BLaER1 treated with 17β-estradiol and CSF1 and Interleukin-3, amounts not matched to agents 10 nM and 100 nM (cell line): ENCODE results near the gene TCL1B.
A peak's percentile ranks its signal among the peaks of the same experiment; 100 is the strongest.

ENCODE experiments used
- H3K27ac ChIP-seq, 11 experiments: shearing (Covaris generic); formaldehyde crosslinking; 2 replicates each; pipeline ENCODE4 v1.8.1; 2022
- H3K27me3 ChIP-seq, 11 experiments: shearing (Covaris generic); formaldehyde crosslinking; 2 replicates each; pipeline ENCODE4 v1.8.1; 2022
- H3K36me3 ChIP-seq, 11 experiments: shearing (Covaris generic); formaldehyde crosslinking; 2 replicates each; pipeline ENCODE4 v1.8.1; 2022
- H3K4me1 ChIP-seq, 10 experiments: shearing (Covaris generic); formaldehyde crosslinking; 2 replicates each; pipeline ENCODE4 v1.8.1; 2022
- H3K4me2 ChIP-seq, 11 experiments: shearing (Covaris generic); formaldehyde crosslinking; 2 replicates each; pipeline ENCODE4 v1.8.1; 2022
- H3K4me3 ChIP-seq, 10 experiments: shearing (Covaris generic); formaldehyde crosslinking; 2 replicates each; pipeline ENCODE4 v1.8.1; 2022
- H3K9ac ChIP-seq, 11 experiments: shearing (Covaris generic); formaldehyde crosslinking; 2 replicates each; pipeline ENCODE4 v1.8.1; 2022
- H3K9me3 ChIP-seq, 11 experiments: shearing (Covaris generic); formaldehyde crosslinking; replicated peaks in 1 of 11; 2 replicates each; pipeline ENCODE4 v1.8.1; 2022
- H4K20me1 ChIP-seq, 11 experiments: shearing (Covaris generic); formaldehyde crosslinking; 2 replicates each; pipeline ENCODE4 v1.8.1; 2022
- Cebpa-rat ChIP-seq, 11 experiments: shearing (Covaris generic); IDR thresholded peaks; 2 replicates each; pipeline ENCODE4 v1.8.1; 2022

TCL1B gene

GRCh38 chr14:95685978-95686922, at the start of gene TCL1B:
TSS of gene TCL1B (plus strand) at chr14:95686426. CDS start at chr14:95686468, 42 bp downstream.
- no peaks in the 10 kb centered on the region for H3K27me3 ChIP-seq
- peak within 1 kb of the TSS in 3 of 11 experiments; percentile 13 to 25 (median 18); a peak in 2 of 22 replicates for H3K27ac ChIP-seq
- no peaks in the 10 kb centered on the region for H3K36me3 ChIP-seq
- H4K20me1 ChIP-seq: no peaks in the 10 kb centered on the region
- no peaks in the 10 kb centered on the region for H3K9me3 ChIP-seq
- H3K4me2 ChIP-seq: peak within 1 kb of the TSS in 9 of 11 experiments; percentile 41 to 85 (median 64); a peak in 17 of 22 replicates
- H3K4me1 ChIP-seq: peaks cover 0 to 51% (median 30%) of the 10 kb centered on the region in 10 experiments; a peak in 17 of 20 replicates
- H3K4me3 ChIP-seq: no peak within 1 kb of the TSS
- no peak for TF ChIP-seq Cebpa-rat (IDR thresholded peaks at IDR 0.05)
- peak within 1 kb of the TSS in 4 of 11 experiments; percentile 7 to 58 (median 50); a peak in 6 of 22 replicates for H3K9ac ChIP-seq

- TF ChIP-seq Cebpa-rat (IDR thresholded peaks at IDR 0.05): no peak
- no peaks in the 10 kb centered on the region for H3K27me3 ChIP-seq
- no peak overlapping the region for H3K9ac ChIP-seq
- peaks cover 0 to 16% (median 0%) of the 10 kb centered on the region in 11 experiments; a peak in 5 of 22 replicates for H3K9me3 ChIP-seq
- no peak overlapping the region for H3K27ac ChIP-seq
- H3K4me1 ChIP-seq: peaks cover 0 to 7% (median 0%) of the 10 kb centered on the region in 10 experiments; a peak in 2 of 20 replicates
- no peak overlapping the region for H3K4me2 ChIP-seq
- no peaks in the 10 kb centered on the region for H3K36me3 ChIP-seq
- no peak overlapping the region for H3K4me3 ChIP-seq
- H4K20me1 ChIP-seq: no peaks in the 10 kb centered on the region
These were observed 41.2 kb upstream of the TCL1B start for GRCh38 chr14:95644981-95645380.

GRCh38 chr14:95645389-95645996, 40.7 kb upstream of the TCL1B start:
- H4K20me1 ChIP-seq: no peaks in the 10 kb centered on the region
- H3K9me3 ChIP-seq: peaks cover 0 to 17% (median 0%) of the 10 kb centered on the region in 11 experiments; a peak in 5 of 22 replicates
- H3K27me3 ChIP-seq: no peaks in the 10 kb centered on the region
- TF ChIP-seq Cebpa-rat (IDR thresholded peaks at IDR 0.05): no peak
- no peaks in the 10 kb centered on the region for H3K36me3 ChIP-seq
- H3K4me1 ChIP-seq: peaks cover 0 to 10% (median 2%) of the 10 kb centered on the region in 10 experiments; a peak in 3 of 20 replicates
- no peak overlapping the region for H3K9ac ChIP-seq
- no peak overlapping the region for H3K4me3 ChIP-seq
- peak overlapping the region in 3 of 11 experiments; percentile 0 to 12 (median 7); a peak in 2 of 22 replicates for H3K4me2 ChIP-seq
- no peak overlapping the region for H3K27ac ChIP-seq

GRCh38 chr14:95647926-95648325, 38.3 kb upstream of the TCL1B start:
- H3K4me2 ChIP-seq: no peak overlapping the region
- H3K4me1 ChIP-seq: peaks cover 22 to 34% (median 25%) of the 10 kb centered on the region in 10 experiments
- H4K20me1 ChIP-seq: no peaks in the 10 kb centered on the region
- H3K4me3 ChIP-seq: no peak overlapping the region
- H3K9ac ChIP-seq: no peak overlapping the region
- no peaks in the 10 kb centered on the region for H3K36me3 ChIP-seq
- H3K27me3 ChIP-seq: no peaks in the 10 kb centered on the region
- peaks cover 0 to 17% (median 0%) of the 10 kb centered on the region in 11 experiments; a peak in 5 of 22 replicates for H3K9me3 ChIP-seq
- no peak for TF ChIP-seq Cebpa-rat (IDR thresholded peaks at IDR 0.05)
- H3K27ac ChIP-seq: no peak overlapping the region

- Histone ChIP-seq H3K27me3 (no peaks in the 10 kb centered on the region), H4K20me1 (no peaks in the 10 kb centered on the region), H3K4me1 (peaks cover 25 to 36% (median 28%) of the 10 kb centered on the region in 10 experiments), H3K4me2 (no peak overlapping the region), H3K9me3 (peaks cover 0 to 17% (median 3%) of the 10 kb centered on the region in 11 experiments; a peak in 6 of 22 replicates), H3K4me3 (no peak overlapping the region), H3K36me3 (no peaks in the 10 kb centered on the region), H3K9ac (no peak overlapping the region), H3K27ac (no peak overlapping the region)
- TF ChIP-seq Cebpa-rat (IDR thresholded peaks at IDR 0.05): no peak
These were observed 37.0 kb upstream of the TCL1B start for GRCh38 chr14:95649230-95649629.

- peak overlapping the region in 2 of 11 experiments; percentile 43 to 57; a peak in 2 of 22 replicates for H3K27ac ChIP-seq
- TF ChIP-seq Cebpa-rat (IDR thresholded peaks at IDR 0.05): no peak
- peaks cover 25 to 32% (median 28%) of the 10 kb centered on the region in 10 experiments for H3K4me1 ChIP-seq
- H3K27me3 ChIP-seq: no peaks in the 10 kb centered on the region
- H3K4me2 ChIP-seq: peak overlapping the region; percentile 31 to 81 (median 63)
- H3K4me3 ChIP-seq: no peak overlapping the region
- no peaks in the 10 kb centered on the region for H4K20me1 ChIP-seq
- H3K36me3 ChIP-seq: no peaks in the 10 kb centered on the region
- H3K9me3 ChIP-seq: peaks cover 0 to 17% (median 3%) of the 10 kb centered on the region in 11 experiments; a peak in 5 of 22 replicates
- no peak overlapping the region for H3K9ac ChIP-seq
These were observed 35.2 kb upstream of the TCL1B start for GRCh38 chr14:95651028-95651427.

GRCh38 chr14:95651821-95652583, 34.2 kb upstream of the TCL1B start:
- no peaks in the 10 kb centered on the region for H4K20me1 ChIP-seq
- TF ChIP-seq Cebpa-rat (IDR thresholded peaks at IDR 0.05): no peak
- peak overlapping the region; percentile 46 to 81 (median 69) for H3K4me2 ChIP-seq
- peaks cover 0 to 11% (median 3%) of the 10 kb centered on the region in 11 experiments; a peak in 5 of 22 replicates for H3K9me3 ChIP-seq
- H3K36me3 ChIP-seq: no peaks in the 10 kb centered on the region
- H3K27ac ChIP-seq: peak overlapping the region in 7 of 11 experiments; percentile 0 to 57 (median 39); a peak in 8 of 22 replicates
- H3K4me3 ChIP-seq: no peak overlapping the region
- peak overlapping the region in 7 of 11 experiments; percentile 0 to 20 (median 7); a peak in 5 of 22 replicates for H3K9ac ChIP-seq
- no peaks in the 10 kb centered on the region for H3K27me3 ChIP-seq
- H3K4me1 ChIP-seq: peaks cover 25 to 32% (median 28%) of the 10 kb centered on the region in 10 experiments

GRCh38 chr14:95652690-95653089, 33.5 kb upstream of the TCL1B start:
- TF ChIP-seq Cebpa-rat (IDR thresholded peaks at IDR 0.05): no peak
- peak overlapping the region in 5 of 11 experiments; percentile 13 to 57 (median 39); a peak in 5 of 22 replicates for H3K27ac ChIP-seq

More at GRCh38 chr14:95652690-95653089, 33.5 kb upstream of the TCL1B start:
- Histone ChIP-seq H3K27me3 (no peaks in the 10 kb centered on the region), H3K4me2 (peak overlapping the region; percentile 46 to 81 (median 69)), H3K9me3 (peaks cover 0 to 11% (median 3%) of the 10 kb centered on the region in 11 experiments; a peak in 5 of 22 replicates), H4K20me1 (no peaks in the 10 kb centered on the region), H3K4me1 (peaks cover 25 to 32% (median 28%) of the 10 kb centered on the region in 10 experiments), H3K36me3 (no peaks in the 10 kb centered on the region), H3K4me3 (no peak overlapping the region), H3K9ac (peak overlapping the region in 6 of 11 experiments; percentile 0 to 19 (median 7); a peak in 4 of 22 replicates)
